CD4-positive, alpha-beta T cell treated with Interleukin-17A for 4 hours (primary cell): ENCODE data around the gene TMEM270.

Experiments used
- DNase-seq: peaks from one replicate; pipeline ENCODE4 v3.0.0-alpha.2; 2020; ENCODE audit warnings: mixed read lengths

The TMEM270 gene

GRCh38 chr7:73890555-73891147 lies 29.7 kb downstream of the TMEM270 start:
- DNase-seq, result no peak

GRCh38 chr7:73891178-73891885 lies 30.4 kb downstream of the TMEM270 start:
- no peak for DNase-seq

GRCh38 chr7:73892003-73892999 lies 31.3 kb downstream of the TMEM270 start:
- no peak for DNase-seq

- DNase-seq, result no peak
Observed at GRCh38 chr7:73893342-73894101, 32.6 kb downstream of the TMEM270 start.

GRCh38 chr7:73894166-73894565 lies 33.2 kb downstream of the TMEM270 start:
- no peak for DNase-seq

GRCh38 chr7:73894733-73895551 lies 34.0 kb downstream of the TMEM270 start:
- no peak for DNase-seq

GRCh38 chr7:73895626-73896025 lies 34.7 kb downstream of the TMEM270 start:
- DNase-seq, result no peak

- DNase-seq, result no peak
Observed at GRCh38 chr7:73896454-73896853, 35.5 kb downstream of the TMEM270 start.

- DNase-seq, result no peak
Observed at GRCh38 chr7:73899731-73900142, 38.8 kb downstream of the TMEM270 start.

- no peak for DNase-seq
Observed at GRCh38 chr7:73900286-73900685, 39.3 kb downstream of the TMEM270 start.

- no peak for DNase-seq
Observed at GRCh38 chr7:73901231-73901822, 40.4 kb downstream of the TMEM270 start.

GRCh38 chr7:73901823-73902597 lies 41.1 kb downstream of the TMEM270 start:
- no peak for DNase-seq

- no peak for DNase-seq
Observed at GRCh38 chr7:73903321-73904218, 42.6 kb downstream of the TMEM270 start.

- no peak for DNase-seq
Observed at GRCh38 chr7:73904219-73905137, 43.5 kb downstream of the TMEM270 start.

GRCh38 chr7:73905360-73905759 lies 44.4 kb downstream of the TMEM270 start:
- no peak for DNase-seq

GRCh38 chr7:73906874-73907273 lies 45.9 kb downstream of the TMEM270 start:
- DNase-seq, result no peak

GRCh38 chr7:73907554-73908122 lies 46.7 kb downstream of the TMEM270 start:
- no peak for DNase-seq

GRCh38 chr7:73908123-73908611 lies 47.2 kb downstream of the TMEM270 start:
- no peak for DNase-seq
